HepG2 (cell line): Measurements from ENCODE around the gene BHLHE23. TPM values are rescaled to one million over a fixed set of nuclear protein-coding genes. Genes with fewer than 3 reads are reported as not detected.

ENCODE experiments used
- ATAC-seq: fragments of 200-7000 bp; cut with Tn5 transposase; 3 replicates; pipeline ENCODE4 v1.9.1; 2020; ENCODE audit warnings: mild to moderate bottlenecking, moderate library complexity
- BruUV-seq: library from RNA; stranded (reverse); fragments of 400-500 nt; replicated peaks from 2 replicates; lab custom pipeline; 2021; lab: Mats Ljungman, UMichigan
- CTCF ChIA-PET: fragments of 300-600 bp; formaldehyde crosslinking; extraction: SDS; loops from one replicate; lab custom pipeline; 2021; ENCODE audit warnings: low total read pairs, inconsistent platforms, low intra/inter-chr PET ratio; lab: Yijun Ruan, JAX
- POLR2A ChIA-PET: fragments of 350-600 bp; sonication (Branson Sonifier 250); formaldehyde crosslinking; loops from one replicate; lab custom pipeline; 2020; ENCODE audit warnings: antibody characterized with exemption, inconsistent platforms; lab: Yijun Ruan, JAX
- DNase-seq: peaks from one replicate; pipeline ENCODE4 v3.0.0-alpha.2; 2015; ENCODE audit warnings: low spot score
- FAIRE-seq: peaks from 3 replicates; lab custom pipeline; 2011; peaks lifted over from hg19 to GRCh38; lab: Jason Lieb, UNC
- H2AFZ ChIP-seq: one replicate; pipeline ENCODE4 v1.6.1; 2011; ENCODE audit warnings: low read length, inconsistent platforms
- H3K27ac ChIP-seq: fragments of 300-600 bp; 3 replicates; pipeline ENCODE4 v1.8.0; 2011; ENCODE audit warnings: mixed run types, mild to moderate bottlenecking, mixed read lengths, low read length, inconsistent platforms; ENCODE audit not compliant: insufficient read depth; ENCODE audit errors: extremely low read length
- H3K27me3 ChIP-seq, 2 experiments: fragments of 200-600 bp in 1 of 2; 2 replicates in 1 of 2; 3 replicates in 1 of 2; pipeline versions ENCODE4 v1.6.0 to v1.8.0; 2011; ENCODE audit warnings: low read length in 2 of 2, mild to moderate bottlenecking in 2 of 2, moderate library complexity in 2 of 2, inconsistent platforms in 1 of 2; ENCODE audit not compliant: insufficient read depth in 2 of 2, control insufficient read depth in 1 of 2
- H3K36me3 ChIP-seq, 2 experiments: fragments of 200-600 bp in 1 of 2; replicated peaks in 1 of 2; 2 replicates in 1 of 2; 3 replicates in 1 of 2; pipeline versions ENCODE4 v1.5.1 to v1.8.0; 2011; ENCODE audit warnings: low read length in 2 of 2, inconsistent platforms in 1 of 2; ENCODE audit not compliant: insufficient read depth in 2 of 2, control insufficient read depth in 1 of 2
- H3K4me1 ChIP-seq: 2 replicates; pipeline ENCODE4 v1.5.1; 2012; ENCODE audit warnings: low read length, inconsistent platforms; ENCODE audit not compliant: insufficient read depth
- H3K4me2 ChIP-seq: 2 replicates; pipeline ENCODE4 v1.6.0; 2011; ENCODE audit warnings: low read depth, low read length, inconsistent platforms
- H3K4me3 ChIP-seq, 3 experiments: fragments of 200-600 bp in 1 of 3; sonication (generic), shearing (Covaris generic) in 1 of 3; replicated peaks in 1 of 3; 2 replicates each; pipeline ENCODE4 v1.5.1; 2011 to 2016; ENCODE audit warnings: low read length in 3 of 3, inconsistent platforms in 2 of 3, low read depth in 2 of 3, mild to moderate bottlenecking in 2 of 3, control low read depth in 1 of 3, mixed read lengths in 1 of 3; ENCODE audit not compliant: insufficient read depth in 1 of 3
- H3K79me2 ChIP-seq: one replicate; pipeline ENCODE4 v1.6.1; 2011; ENCODE audit warnings: low read length, inconsistent platforms; ENCODE audit not compliant: insufficient read depth
- H3K9ac ChIP-seq: 2 replicates; pipeline ENCODE4 v1.6.0; 2011; ENCODE audit warnings: mild to moderate bottlenecking, low read depth, low read length, inconsistent platforms; ENCODE audit not compliant: insufficient read depth
- H3K9me3 ChIP-seq: 2 replicates; pipeline ENCODE4 v1.5.1; 2012; ENCODE audit warnings: mild to moderate bottlenecking, low read length
- H4K20me1 ChIP-seq: 2 replicates; pipeline ENCODE4 v1.6.0; 2011; ENCODE audit warnings: inconsistent platforms, mild to moderate bottlenecking, low read length, moderate library complexity; ENCODE audit not compliant: insufficient read depth
- ARHGAP35 ChIP-seq: sonication (generic); formaldehyde crosslinking; IDR thresholded peaks from 2 replicates; pipeline ENCODE4 v1.9.0; 2022; ENCODE audit warnings: mild to moderate bottlenecking, inconsistent platforms, moderate library complexity, missing genetic modification reagents, borderline replicate concordance
- CBX1 ChIP-seq: IDR thresholded peaks from one replicate; pipeline ENCODE4 v1.6.1; 2016; ENCODE audit warnings: antibody characterized with exemption, low read depth
- FOXM1 ChIP-seq: sonication (generic); formaldehyde crosslinking; IDR thresholded peaks from 2 replicates; pipeline ENCODE4 v1.5.0; 2020; ENCODE audit warnings: missing genetic modification reagents
- HNRNPL ChIP-seq: fragments of 200-400 bp; formaldehyde crosslinking; IDR thresholded peaks from 2 replicates; pipeline ENCODE4 v1.6.1; 2017; ENCODE audit warnings: mild to moderate bottlenecking, low read depth, low read length
- ZFP36L1 ChIP-seq: sonication (generic); formaldehyde crosslinking; IDR thresholded peaks from 2 replicates; pipeline ENCODE4 v1.8.0; 2022; ENCODE audit warnings: mild to moderate bottlenecking, missing genetic modification reagents, moderate library complexity
- ZNF264 ChIP-seq: sonication (generic); formaldehyde crosslinking; IDR thresholded peaks from 2 replicates; pipeline ENCODE4 v1.4.0; 2020; ENCODE audit warnings: missing genetic modification reagents
- ZNF547 ChIP-seq: sonication (generic); formaldehyde crosslinking; IDR thresholded peaks from 2 replicates; pipeline ENCODE4 v1.5.1; 2020; ENCODE audit warnings: mild to moderate bottlenecking, missing genetic modification reagents
- ZNF644 ChIP-seq: IDR thresholded peaks from 2 replicates; pipeline ENCODE4 v1.6.1; 2016; ENCODE audit warnings: low read depth
- WGBS: methylation state at CpG from one replicate; pipeline ENCODE4 v1.1.6; 2017; ENCODE audit warnings: low lambda C conversion rate; 5-methylcytosine and 5-hydroxymethylcytosine counted together
- in situ Hi-C: cut with HindIII; loops from 2 replicates; pipeline ENCODE4 v1.10.0; 2017; ENCODE audit warnings: low pct_unique_long_range_greater_than_20kb; ENCODE audit not compliant: extremely low pct_ligation_motif_present
- intact Hi-C: fragments of 100-400 bp; cut with micrococcal nuclease; formaldehyde crosslinking; loops from one replicate; pipeline ENCODE4 v1.10.0; 2022; ENCODE audit not compliant: unreplicated experiment
- polyA plus RNA-seq, 8 experiments: library from polyadenylated mRNA; depleted of rRNA in 3 of 8; stranded (reverse) in 7 of 8; unstranded in 1 of 8; fragments of >200 nt; fragmentation: Illumina TruSeq in 4 of 8; extraction: Trizol in 4 of 8; gene quantifications; 2 replicates each; pipeline versions ENCODE4 v1.2.1 to v1.2.3, GENCODE V29; 2011 to 2016; ENCODE audit warnings: low read depth in 4 of 8, missing spikeins in 1 of 8, mixed read lengths in 1 of 8; ENCODE audit not compliant: insufficient read depth in 1 of 8
- total RNA-seq, 5 experiments: library from RNA; depleted of rRNA; stranded (reverse); fragments of >200 nt; fragmentation: Illumina TruSeq; extraction: Trizol; gene quantifications; 2 replicates each; pipeline ENCODE4 v1.2.3, GENCODE V29; 2016; ENCODE audit warnings: low read depth in 1 of 5
- TF ChIP-seq, protein P1 (sequence below): sonication (generic); formaldehyde crosslinking; IDR thresholded peaks from 2 replicates; pipeline ENCODE4 v1.5.0; 2020; ENCODE audit warnings: mild to moderate bottlenecking, missing genetic modification reagents
- TF ChIP-seq, protein P2 (sequence below): sonication (generic); formaldehyde crosslinking; IDR thresholded peaks from 2 replicates; pipeline ENCODE4 v1.8.1; 2023; ENCODE audit warnings: mild to moderate bottlenecking, missing genetic modification reagents

The BHLHE23 gene
- total and polyA plus RNA-seq, 2 of the 13 experiments (the other 11 are each of a cell fraction or from before 2014, with no cell fraction given) = not detected

DNA sequence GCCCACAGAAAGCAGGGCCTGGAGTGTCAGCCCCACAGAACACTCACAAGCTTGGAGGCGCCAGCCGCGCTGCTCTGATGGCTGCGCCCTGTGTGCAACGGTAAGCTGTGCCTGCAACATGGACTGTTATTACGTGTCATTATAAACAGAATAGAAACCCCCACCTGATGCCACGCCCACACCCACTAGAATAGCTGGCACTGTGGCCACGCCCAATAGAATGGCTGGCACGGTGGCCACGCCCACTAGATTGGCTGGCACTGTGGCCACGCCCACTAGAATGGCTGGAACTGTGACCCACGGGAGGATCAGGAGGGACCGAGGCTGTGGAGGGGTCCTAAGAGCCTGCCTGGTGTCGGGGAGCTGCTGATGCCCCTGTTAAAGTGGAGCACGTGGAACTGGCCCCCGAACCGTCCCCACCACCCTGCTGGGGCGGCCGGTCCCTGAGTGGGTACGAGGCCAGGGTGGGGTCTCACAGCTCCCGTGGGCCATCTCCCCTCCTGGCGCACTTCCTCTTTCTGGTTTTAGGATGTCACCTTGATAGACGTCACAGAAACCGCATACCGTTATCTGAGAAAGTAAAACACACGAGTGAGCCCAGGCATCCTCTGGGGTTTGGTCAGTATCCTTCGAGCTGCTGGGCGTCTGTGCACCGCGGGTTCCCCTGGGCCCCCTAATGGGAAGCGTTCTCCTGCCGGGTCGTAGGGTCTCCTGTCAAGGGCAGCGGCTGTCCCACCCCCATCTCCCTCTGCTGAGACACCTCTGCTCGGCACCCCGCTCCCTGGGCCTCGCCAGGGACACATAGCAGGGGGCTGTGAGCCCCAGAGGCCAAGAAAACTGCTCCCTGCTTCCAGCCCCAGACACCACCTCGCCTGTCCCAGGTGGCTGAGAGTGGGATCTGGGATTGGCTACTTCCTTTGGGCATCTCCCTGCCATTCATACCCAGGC lies 28.9 kb downstream of the BHLHE23 start (continued):
- TF ChIP-seq, protein P1, sequence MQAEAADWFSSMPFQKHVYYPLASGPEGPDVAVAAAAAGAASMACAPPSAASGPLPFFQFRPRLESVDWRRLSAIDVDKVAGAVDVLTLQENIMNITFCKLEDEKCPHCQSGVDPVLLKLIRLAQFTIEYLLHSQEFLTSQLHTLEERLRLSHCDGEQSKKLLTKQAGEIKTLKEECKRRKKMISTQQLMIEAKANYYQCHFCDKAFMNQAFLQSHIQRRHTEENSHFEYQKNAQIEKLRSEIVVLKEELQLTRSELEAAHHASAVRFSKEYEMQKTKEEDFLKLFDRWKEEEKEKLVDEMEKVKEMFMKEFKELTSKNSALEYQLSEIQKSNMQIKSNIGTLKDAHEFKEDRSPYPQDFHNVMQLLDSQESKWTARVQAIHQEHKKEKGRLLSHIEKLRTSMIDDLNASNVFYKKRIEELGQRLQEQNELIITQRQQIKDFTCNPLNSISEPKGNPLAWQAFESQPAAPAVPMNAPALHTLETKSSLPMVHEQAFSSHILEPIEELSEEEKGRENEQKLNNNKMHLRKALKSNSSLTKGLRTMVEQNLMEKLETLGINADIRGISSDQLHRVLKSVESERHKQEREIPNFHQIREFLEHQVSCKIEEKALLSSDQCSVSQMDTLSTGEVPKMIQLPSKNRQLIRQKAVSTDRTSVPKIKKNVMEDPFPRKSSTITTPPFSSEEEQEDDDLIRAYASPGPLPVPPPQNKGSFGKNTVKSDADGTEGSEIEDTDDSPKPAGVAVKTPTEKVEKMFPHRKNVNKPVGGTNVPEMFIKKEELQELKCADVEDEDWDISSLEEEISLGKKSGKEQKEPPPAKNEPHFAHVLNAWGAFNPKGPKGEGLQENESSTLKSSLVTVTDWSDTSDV = 0 out of 2 replicates have a peak, but pooled peaks have one; percentile 31
- TF ChIP-seq HNRNPL (0 out of 2 replicates have a peak, but pooled peaks have one; percentile 43), FOXM1 (CRISPR knock-in tag) (0 out of 2 replicates have a peak, but pooled peaks have one; percentile 33)
- TF ChIP-seq, protein P2, sequence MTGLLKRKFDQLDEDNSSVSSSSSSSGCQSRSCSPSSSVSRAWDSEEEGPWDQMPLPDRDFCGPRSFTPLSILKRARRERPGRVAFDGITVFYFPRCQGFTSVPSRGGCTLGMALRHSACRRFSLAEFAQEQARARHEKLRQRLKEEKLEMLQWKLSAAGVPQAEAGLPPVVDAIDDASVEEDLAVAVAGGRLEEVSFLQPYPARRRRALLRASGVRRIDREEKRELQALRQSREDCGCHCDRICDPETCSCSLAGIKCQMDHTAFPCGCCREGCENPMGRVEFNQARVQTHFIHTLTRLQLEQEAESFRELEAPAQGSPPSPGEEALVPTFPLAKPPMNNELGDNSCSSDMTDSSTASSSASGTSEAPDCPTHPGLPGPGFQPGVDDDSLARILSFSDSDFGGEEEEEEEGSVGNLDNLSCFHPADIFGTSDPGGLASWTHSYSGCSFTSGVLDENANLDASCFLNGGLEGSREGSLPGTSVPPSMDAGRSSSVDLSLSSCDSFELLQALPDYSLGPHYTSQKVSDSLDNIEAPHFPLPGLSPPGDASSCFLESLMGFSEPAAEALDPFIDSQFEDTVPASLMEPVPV (CRISPR knock-in tag) = no peak
- TF ChIP-seq, all 625 proteins: peak for 6

DNA sequence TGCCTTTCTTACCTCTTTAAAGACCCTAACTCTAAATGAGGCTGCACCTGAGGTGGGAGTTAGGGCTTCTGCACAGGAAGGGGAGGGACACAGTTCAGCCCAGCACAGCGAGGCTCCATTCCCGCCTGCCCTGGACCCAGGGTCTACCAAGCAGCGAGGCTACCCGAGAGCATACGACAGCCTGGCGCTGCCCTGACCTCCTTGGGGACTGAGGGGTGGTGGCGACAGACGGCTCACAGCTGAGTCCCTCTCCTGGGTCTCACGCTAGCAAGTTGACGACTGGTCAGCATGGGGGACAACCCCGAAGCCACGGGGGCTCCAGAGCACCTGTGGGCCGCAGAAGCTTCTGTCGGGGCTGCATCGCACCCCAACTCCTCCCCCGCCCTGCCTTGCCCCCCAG lies 29.9 kb downstream of the BHLHE23 start:
- BruUV-seq = no TSS peak
- in situ Hi-C loops (no loop called here), intact Hi-C loops (no loop called here)

More for the DNA sequence above, 29.9 kb downstream of the BHLHE23 start:
- Histone ChIP-seq H3K9me3 (no peaks in the 10 kb centered on the region), H3K4me3 (no peak overlapping the region), H3K36me3 (no peaks in the 10 kb centered on the region), H3K9ac (no peak overlapping the region), H4K20me1 (no peaks in the 10 kb centered on the region; the same call in 1 of the 2 replicates), H3K27ac (no peak overlapping the region), H3K4me1 (peaks cover 13% of the 10 kb centered on the region), H2AFZ (no peak overlapping the region), H3K27me3 (peaks cover 50 to 91% of the 10 kb centered on the region in 2 experiments), H3K4me2 (no peak overlapping the region), H3K79me2 (no peaks in the 10 kb centered on the region)
- CTCF ChIA-PET = no interaction called here
- no peak for ATAC-seq
- POLR2A ChIA-PET = no interaction called here
- FAIRE-seq = no peak
- no peak for TF ChIP-seq ZNF264 (CRISPR knock-in tag)
- TF ChIP-seq CBX1 = no peak
- TF ChIP-seq ZFP36L1 (CRISPR knock-in tag) = no peak
- TF ChIP-seq ZNF644 (CRISPR knock-in tag) = no peak
- no peak for TF ChIP-seq ZNF547 (CRISPR knock-in tag)
- no peak for TF ChIP-seq ARHGAP35 (CRISPR knock-in tag)
- WGBS = 30% methylated on average over 6 of the region's 16 CpGs
- no peak for DNase-seq
